OCI-LY3 (cell line): ENCODE data around the gene PPP3R1.
A peak's percentile ranks its signal among the peaks of the same experiment; 100 is the strongest.

Experiments
- H2AFZ ChIP-seq: fragments of 200-600, 300-600 bp; shearing (Covaris generic); 2 replicates; pipeline ENCODE4 v1.6.0; 2014; ENCODE audit warnings: antibody characterized with exemption, low read depth, low read length
- H3K27ac ChIP-seq: fragments of 200-600, 300-600 bp; sonication (generic); 2 replicates; pipeline ENCODE4 v1.5.1; 2014; ENCODE audit warnings: mild to moderate bottlenecking, low read length, moderate library complexity, mixed read lengths
- H3K27me3 ChIP-seq: fragments of 200-600, 300-600 bp; sonication (generic); 2 replicates; pipeline ENCODE4 v1.6.1; 2014; ENCODE audit warnings: low read depth, low read length, mixed read lengths
- H3K36me3 ChIP-seq: fragments of 200-600, 300-600 bp; sonication (generic); replicated peaks from 2 replicates; pipeline ENCODE3; 2014; ENCODE audit warnings: low read depth, low read length, mixed read lengths
- H3K4me1 ChIP-seq: fragments of 300-600, 200-600 bp; sonication (generic); 2 replicates; pipeline ENCODE4 v1.6.1; 2014; ENCODE audit warnings: low read length, mixed read lengths
- H3K4me2 ChIP-seq: fragments of 200-600, 300-600 bp; sonication (generic); 2 replicates; pipeline ENCODE4 v1.6.1; 2014; ENCODE audit warnings: low read length, mixed read lengths
- H3K4me3 ChIP-seq: fragments of 300-600, 200-600 bp; sonication (generic); 2 replicates; pipeline ENCODE4 v1.5.1; 2014; ENCODE audit warnings: antibody characterized with exemption, mild to moderate bottlenecking, low read length, moderate library complexity
- H3K79me2 ChIP-seq: fragments of 300-600, 200-600 bp; shearing (Covaris generic); 2 replicates; pipeline ENCODE4 v1.6.1; 2014; ENCODE audit warnings: mild to moderate bottlenecking, low read length, mixed read lengths
- H3K9ac ChIP-seq: fragments of 300-600, 200-600 bp; shearing (Covaris generic); 2 replicates; pipeline ENCODE4 v1.6.0; 2014; ENCODE audit warnings: mild to moderate bottlenecking, low read length, moderate library complexity
- H3K9me3 ChIP-seq: fragments of 200-600, 300-600 bp; shearing (Covaris generic); 2 replicates; pipeline ENCODE4 v1.6.1; 2014; ENCODE audit warnings: low read length, mixed read lengths; ENCODE audit not compliant: insufficient read depth
- H4K20me1 ChIP-seq: fragments of 200-600, 300-600 bp; sonication (generic); 2 replicates; pipeline ENCODE4 v1.6.1; 2016; ENCODE audit warnings: low read length, mixed read lengths; ENCODE audit not compliant: insufficient read depth
- CTCF ChIP-seq: fragments of 200-600, 300-600 bp; sonication (generic); IDR thresholded peaks from 2 replicates; pipeline ENCODE4 v1.5.1; 2014; ENCODE audit warnings: antibody characterized with exemption, low read length, low read depth
- EZH2phosphoT487 ChIP-seq: fragments of 200-600 bp; shearing (Covaris generic); IDR thresholded peaks from 2 replicates; pipeline ENCODE4 v1.6.1; 2018; ENCODE audit warnings: antibody characterized with exemption, mixed run types, low read depth

PPP3R1 gene

GRCh38 chr2:68258851-68259250, 6.5 kb upstream of the PPP3R1 start:
- Histone ChIP-seq H3K79me2 (no peaks in the 10 kb centered on the region), H2AFZ (no peak overlapping the region), H3K4me1 (peaks cover 1% of the 10 kb centered on the region; the same call in 1 of the 2 replicates), H3K36me3 (no peaks in the 10 kb centered on the region), H3K9ac (no peak overlapping the region), H3K4me3 (no peak overlapping the region), H3K9me3 (no peaks in the 10 kb centered on the region), H4K20me1 (no peaks in the 10 kb centered on the region), H3K4me2 (no peak overlapping the region), H3K27ac (no peak overlapping the region), H3K27me3 (no peaks in the 10 kb centered on the region; the same call in 1 of the 2 replicates)
- no peak for TF ChIP-seq EZH2phosphoT487
- no peak for TF ChIP-seq CTCF

GRCh38 chr2:68256093-68256450, 3.7 kb upstream of the PPP3R1 start:
- Histone ChIP-seq H3K36me3 (no peaks in the 10 kb centered on the region), H3K9me3 (no peaks in the 10 kb centered on the region), H3K79me2 (peaks cover 17% of the 10 kb centered on the region), H3K27me3 (no peaks in the 10 kb centered on the region; the same call in 1 of the 2 replicates), H3K9ac (no peak overlapping the region), H3K27ac (no peak overlapping the region), H3K4me1 (peaks cover 3% of the 10 kb centered on the region; the same call in 1 of the 2 replicates), H2AFZ (no peak overlapping the region), H3K4me3 (no peak overlapping the region), H3K4me2 (no peak overlapping the region), H4K20me1 (no peaks in the 10 kb centered on the region)
- TF ChIP-seq CTCF (no peak), EZH2phosphoT487 (no peak)

- H3K79me2 ChIP-seq, result peaks cover 43% of the 10 kb centered on the region
- peaks cover 25% of the 10 kb centered on the region for H4K20me1 ChIP-seq
- H3K4me1 ChIP-seq, result peaks cover 17% of the 10 kb centered on the region
- peaks cover 17% of the 10 kb centered on the region for H3K36me3 ChIP-seq
- TF ChIP-seq CTCF (no peak), EZH2phosphoT487 (no peak)
- H3K4me2 ChIP-seq, result peak overlapping the region; percentile 63
- H3K9me3 ChIP-seq, result no peaks in the 10 kb centered on the region
- peak overlapping the region; percentile 94 for H3K9ac ChIP-seq
- H3K27me3 ChIP-seq, result no peaks in the 10 kb centered on the region
- H3K4me3 ChIP-seq, result peak overlapping the region; percentile 99
- H2AFZ ChIP-seq, result peak overlapping the region; percentile 43; the same call in 1 of the 2 replicates
- H3K27ac ChIP-seq, result peak overlapping the region; percentile 86
Observed at GRCh38 chr2:68253219-68254068, 1.1 kb upstream of the PPP3R1 start.

DNA sequence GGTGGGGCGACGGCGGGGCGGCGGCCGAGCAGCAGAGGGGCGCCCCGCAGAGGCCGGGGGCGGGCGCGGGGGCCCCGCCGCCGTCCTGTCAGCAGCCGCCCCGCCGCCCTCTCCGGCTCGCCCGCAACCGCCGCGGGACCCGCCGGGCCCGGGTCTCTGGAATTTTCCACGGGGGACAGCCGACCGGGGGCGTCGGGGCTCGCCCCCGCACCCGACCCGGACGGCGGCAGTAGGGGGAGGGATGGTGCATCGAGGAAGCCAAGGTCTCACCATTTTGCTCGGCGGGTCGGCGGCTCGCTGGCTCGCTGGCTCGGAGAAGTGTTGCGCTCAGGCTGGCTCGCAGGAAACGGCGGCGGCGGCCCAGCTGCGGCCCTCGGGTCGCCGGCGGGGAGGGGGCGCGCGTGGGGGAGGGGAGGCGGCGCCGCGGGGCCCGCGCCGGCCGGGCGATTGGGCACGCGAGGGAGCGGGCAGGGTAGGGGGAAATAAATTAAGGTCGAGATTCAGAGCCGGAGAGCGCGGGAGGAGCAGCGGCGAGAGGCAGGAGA, 405 bp downstream of the PPP3R1 start:
- H2AFZ ChIP-seq, result no peak overlapping the region
- TF ChIP-seq EZH2phosphoT487 (no peak), CTCF (no peak)
- H3K4me2 ChIP-seq, result peak overlapping the region; percentile 94
- H3K9me3 ChIP-seq, result no peaks in the 10 kb centered on the region
- peak overlapping the region; percentile 99 for H3K4me3 ChIP-seq
- H3K9ac ChIP-seq, result peak overlapping the region; percentile 97
- peaks cover 40% of the 10 kb centered on the region for H4K20me1 ChIP-seq
- no peaks in the 10 kb centered on the region for H3K27me3 ChIP-seq
- peaks cover 17% of the 10 kb centered on the region for H3K36me3 ChIP-seq
- peak overlapping the region; percentile 86 for H3K27ac ChIP-seq
- H3K79me2 ChIP-seq, result peaks cover 58% of the 10 kb centered on the region
- H3K4me1 ChIP-seq, result peaks cover 17% of the 10 kb centered on the region
